DMS 273 (cell line): ENCODE results near the gene BTG1.

Source experiments
- DNase-seq: peaks from one replicate; lab custom pipeline; 2025; ENCODE audit not compliant: unreplicated experiment; lab: John Stamatoyannopoulos, UW

BTG1 gene, protein sequence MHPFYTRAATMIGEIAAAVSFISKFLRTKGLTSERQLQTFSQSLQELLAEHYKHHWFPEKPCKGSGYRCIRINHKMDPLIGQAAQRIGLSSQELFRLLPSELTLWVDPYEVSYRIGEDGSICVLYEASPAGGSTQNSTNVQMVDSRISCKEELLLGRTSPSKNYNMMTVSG

DNA sequence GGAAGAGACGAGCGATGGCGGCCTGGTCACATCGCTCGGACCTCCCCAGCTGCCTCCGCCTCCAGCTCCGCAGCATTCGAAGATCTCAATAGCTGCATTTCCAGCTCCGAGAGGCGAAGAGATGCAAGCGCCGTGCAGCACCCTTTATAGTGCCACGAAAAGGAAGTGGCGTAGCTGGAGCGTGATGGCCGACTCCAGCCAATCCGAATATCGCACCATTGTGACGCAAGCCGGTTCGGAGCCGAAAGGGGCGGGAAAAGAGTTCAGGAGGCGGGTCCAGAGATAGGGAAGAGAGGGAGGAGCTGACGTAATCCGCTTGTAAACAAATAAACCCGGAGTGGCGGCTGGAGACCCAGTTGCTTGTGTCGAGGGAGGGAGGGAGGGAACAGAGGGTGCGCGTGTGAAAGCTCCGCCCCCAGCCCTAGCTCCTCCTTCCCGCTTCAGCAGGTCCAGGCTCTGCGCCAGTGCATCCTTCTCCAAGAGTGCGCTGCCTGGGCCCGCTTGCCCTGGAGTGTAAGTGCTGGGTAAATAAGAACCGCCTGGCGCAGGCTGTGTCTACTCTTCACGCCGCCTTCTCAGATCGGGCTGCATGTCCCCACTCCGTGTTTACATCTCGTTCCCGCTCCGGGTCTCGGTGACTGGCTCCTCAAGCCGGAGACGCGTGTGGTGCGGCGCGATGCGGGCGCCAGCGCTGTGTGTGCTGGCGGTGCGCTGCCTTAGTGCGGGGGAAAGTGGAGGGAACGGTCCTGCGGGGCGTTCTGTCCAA lies at the start of gene BTG1:
Gene BTG1, minus strand, starts transcription at position 116 of the 766 bp plus-strand sequence. CDS start 311 bp downstream, outside the sequence.
- peak; percentile 99 for DNase-seq

DNA sequence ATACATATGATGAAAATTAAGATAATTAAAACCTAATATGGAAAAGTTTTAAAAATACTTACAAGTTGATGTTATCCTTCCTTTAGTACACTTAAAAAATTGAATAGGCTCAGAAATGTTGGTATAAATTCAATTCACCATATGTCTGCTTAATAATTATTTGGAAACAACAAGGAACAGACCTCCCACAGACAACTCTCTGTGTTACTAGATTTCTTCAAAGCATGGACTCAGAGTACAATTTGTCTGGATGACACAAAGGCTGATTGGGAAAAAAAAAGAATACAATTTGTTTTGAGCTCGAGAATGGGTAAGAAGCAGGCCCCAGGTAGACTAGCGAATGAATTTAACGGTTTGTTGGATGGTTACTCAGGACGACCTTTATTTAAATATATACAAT lies 48.9 kb upstream of the BTG1 start:
- DNase-seq, result no peak

DNA sequence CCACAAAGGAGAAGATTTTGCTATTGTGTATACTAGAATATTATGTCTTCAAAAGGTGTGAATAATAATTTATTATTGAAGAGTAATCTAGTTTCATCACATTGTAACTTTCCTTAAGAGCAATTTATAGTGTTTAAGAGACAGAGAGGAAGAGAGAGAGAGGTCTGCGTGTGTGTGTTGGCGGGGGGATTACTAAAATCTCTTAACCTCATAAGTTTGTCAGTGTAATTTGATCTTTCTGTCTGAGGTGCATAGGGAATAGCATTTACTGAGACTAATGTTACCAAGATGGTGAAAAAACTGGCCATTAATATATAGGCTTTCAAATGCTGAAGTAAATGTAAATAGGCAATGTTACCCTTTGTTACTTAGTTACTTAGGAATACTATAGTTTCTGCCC lies 48.2 kb upstream of the BTG1 start:
- no peak for DNase-seq

DNA sequence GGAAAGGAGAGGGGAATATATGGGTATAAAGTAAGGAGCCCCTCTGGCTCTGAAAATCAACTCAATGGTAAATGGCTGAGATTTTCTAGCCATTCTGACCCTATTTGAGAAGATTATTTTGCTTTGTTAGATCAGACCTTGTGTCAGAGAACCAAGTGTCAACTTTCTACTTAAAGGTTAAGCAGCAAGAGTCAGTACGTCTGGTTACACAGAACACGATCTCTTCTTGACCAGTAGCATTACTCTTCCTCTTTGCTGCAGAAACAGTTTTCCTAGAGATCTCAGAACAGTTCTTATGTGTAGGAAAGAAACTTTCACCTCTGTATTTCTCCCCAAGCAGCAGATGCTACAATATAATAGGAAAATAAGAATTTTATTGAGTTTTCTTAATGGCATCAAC lies 47.4 kb upstream of the BTG1 start:
- no peak for DNase-seq

GRCh38 chr12:92192360-92192759 lies 46.7 kb upstream of the BTG1 start:
- no peak for DNase-seq

GRCh38 chr12:92191061-92191460 lies 45.4 kb upstream of the BTG1 start:
- no peak for DNase-seq

- no peak for DNase-seq
Observed at GRCh38 chr12:92188517-92189188, 43.0 kb upstream of the BTG1 start.

GRCh38 chr12:92186038-92186470 lies 40.4 kb upstream of the BTG1 start:
- no peak for DNase-seq

GRCh38 chr12:92185052-92185451 lies 39.4 kb upstream of the BTG1 start:
- no peak for DNase-seq

GRCh38 chr12:92183575-92183974 lies 37.9 kb upstream of the BTG1 start:
- no peak for DNase-seq

- DNase-seq, result no peak
Observed at GRCh38 chr12:92178340-92178739, 32.7 kb upstream of the BTG1 start.

DNA sequence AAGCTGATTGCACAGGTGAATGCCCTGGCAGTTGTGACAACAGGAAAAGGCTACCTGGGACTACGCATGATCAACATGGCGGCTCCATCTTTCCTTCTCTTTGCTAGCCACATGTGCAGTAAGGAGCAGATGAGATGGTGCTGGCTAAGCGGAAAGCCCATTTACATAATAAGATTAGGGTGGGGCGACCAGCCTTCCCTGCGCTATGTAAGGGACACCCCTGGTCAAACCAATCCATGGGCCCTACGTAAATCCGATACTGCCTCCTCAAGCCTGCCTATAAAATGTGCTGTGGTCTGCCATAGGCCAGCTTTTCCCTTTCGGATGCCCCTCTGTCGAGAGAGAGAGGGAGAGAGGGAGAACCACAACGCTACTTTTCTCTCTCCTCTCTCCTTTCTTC lies 31.0 kb upstream of the BTG1 start:
- DNase-seq, result no peak

GRCh38 chr12:92175961-92176360 lies 30.3 kb upstream of the BTG1 start:
- no peak for DNase-seq

GRCh38 chr12:92170050-92170449 lies 24.4 kb upstream of the BTG1 start:
- DNase-seq, result no peak

DNA sequence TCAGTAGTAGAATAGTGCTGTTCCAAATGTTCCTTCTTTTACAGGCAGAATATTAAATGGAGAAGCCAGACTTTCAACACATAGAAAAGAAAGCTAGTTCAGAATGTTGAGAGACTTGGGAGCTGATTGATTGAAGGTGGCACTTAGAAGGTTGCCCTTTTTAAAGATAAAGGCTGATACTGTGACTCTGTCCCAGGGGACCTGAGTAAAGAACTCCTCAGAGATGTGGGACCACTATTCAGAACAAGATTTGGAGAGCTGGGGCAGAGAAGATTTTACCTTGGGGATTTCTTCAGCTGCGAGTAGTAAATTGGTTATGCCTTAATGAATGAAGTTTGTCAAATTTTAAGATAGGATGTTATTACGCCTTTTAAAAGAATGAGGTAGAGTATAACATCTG lies 21.4 kb upstream of the BTG1 start:
- no peak for DNase-seq

- no peak for DNase-seq
Observed at GRCh38 chr12:92164712-92165111, 19.1 kb upstream of the BTG1 start.

DNA sequence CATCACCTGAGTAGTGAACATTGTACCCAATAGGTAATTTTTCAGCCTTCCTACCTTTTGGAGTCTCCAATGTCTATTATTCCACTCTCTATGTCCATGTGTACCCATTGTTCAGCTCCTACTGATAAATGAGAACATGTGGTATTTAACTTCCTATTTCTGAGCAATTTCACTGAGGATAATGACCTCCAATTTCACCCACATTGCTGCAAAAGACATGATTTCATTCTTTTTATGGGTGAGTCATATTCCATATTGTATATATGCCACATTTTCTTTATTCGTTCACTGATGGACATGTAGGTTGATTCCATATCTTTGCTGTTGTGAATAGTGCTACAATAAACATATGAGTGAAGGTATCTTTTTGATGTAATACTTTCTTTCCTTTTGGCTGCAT lies 16.4 kb upstream of the BTG1 start:
- no peak for DNase-seq

- no peak for DNase-seq
Observed at GRCh38 chr12:92158796-92159439, 13.3 kb upstream of the BTG1 start.

GRCh38 chr12:92156704-92157395 lies 11.2 kb upstream of the BTG1 start:
- no peak for DNase-seq

DNA sequence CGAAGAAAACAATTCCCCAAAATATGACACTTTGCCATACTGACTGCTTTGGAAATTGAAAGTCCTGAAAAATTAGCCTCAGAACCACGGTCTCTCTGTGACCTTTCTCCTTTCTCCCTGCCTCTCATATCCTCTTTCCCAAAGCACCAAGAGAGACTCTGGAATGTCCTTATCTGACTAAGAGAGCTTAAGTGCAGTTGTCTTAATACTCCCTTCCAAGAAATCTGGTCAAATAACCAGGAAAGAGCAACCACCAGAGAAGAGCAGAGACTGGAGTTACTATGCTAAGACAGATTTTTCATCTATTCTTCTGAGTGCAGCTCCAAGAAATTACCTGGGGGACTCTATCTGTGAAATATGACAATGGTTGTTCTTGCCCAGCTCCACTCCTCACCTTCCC lies 10.5 kb upstream of the BTG1 start:
- DNase-seq, result no peak

GRCh38 chr12:92155733-92156132 lies 10.1 kb upstream of the BTG1 start:
- DNase-seq, result no peak
